ENCODE results near the gene LNPK.
A peak's percentile ranks its signal among the peaks of the same experiment; 100 is the strongest.
"Not testable (repeated sequence)": the region's sequence is repeated elsewhere in the genome, so short reads cannot be mapped to it uniquely, and the experiment has no call there.

The LNPK gene

GRCh38 chr2:175973373-175973772 is 28.7 kb downstream of the LNPK start:
- no peak for DNase-seq (ENCODE audit: low read depth)

- DNase-seq (ENCODE audit: low read depth): no peak
Observed at GRCh38 chr2:175966839-175967238, 35.2 kb downstream of the LNPK start.

GRCh38 chr2:175965773-175966172 is 36.3 kb downstream of the LNPK start:
- no peak for DNase-seq (ENCODE audit: low read depth)

GRCh38 chr2:175964195-175964594 is 37.9 kb downstream of the LNPK start:
- no peak for DNase-seq (ENCODE audit: low read depth)

- not testable (repeated sequence) for DNase-seq (ENCODE audit: low read depth)
Observed at GRCh38 chr2:175963171-175963570, 38.9 kb downstream of the LNPK start.

- no peak for DNase-seq (ENCODE audit: low read depth)
Observed at GRCh38 chr2:175957845-175958244, 44.2 kb downstream of the LNPK start.

- no peak for DNase-seq (ENCODE audit: low read depth)
Observed at GRCh38 chr2:175955136-175955535, 46.9 kb downstream of the LNPK start.

- DNase-seq (ENCODE audit: low read depth): no peak
Observed at GRCh38 chr2:175950512-175950911, 51.6 kb downstream of the LNPK start.

- DNase-seq (ENCODE audit: low read depth): no peak
Observed at GRCh38 chr2:175948191-175948590, 53.9 kb downstream of the LNPK start.

GRCh38 chr2:175947073-175947472 is 55.0 kb downstream of the LNPK start:
- DNase-seq (ENCODE audit: low read depth): no peak

GRCh38 chr2:175941699-175942098 is 60.4 kb downstream of the LNPK start:
- DNase-seq (ENCODE audit: low read depth): no peak

- no peak for DNase-seq (ENCODE audit: low read depth)
Observed at GRCh38 chr2:175937216-175937615, 64.9 kb downstream of the LNPK start.

- no peak for DNase-seq (ENCODE audit: low read depth)
Observed at GRCh38 chr2:175935289-175936181, 66.5 kb downstream of the LNPK start.

- DNase-seq (ENCODE audit: low read depth): no peak
Observed at GRCh38 chr2:175932675-175933074, 69.4 kb downstream of the LNPK start.

- peak; percentile 89 for DNase-seq (ENCODE audit: low read depth)
Observed at GRCh38 chr2:175931805-175932204, 70.3 kb downstream of the LNPK start.

GRCh38 chr2:175930504-175930903 is 71.6 kb downstream of the LNPK start:
- DNase-seq (ENCODE audit: low read depth): peak; percentile 55

- peak; percentile 83 for DNase-seq (ENCODE audit: low read depth)
Observed at GRCh38 chr2:175929850-175930249, 72.2 kb downstream of the LNPK start.

- peak; percentile 55 for DNase-seq (ENCODE audit: low read depth)
Observed at GRCh38 chr2:175926272-175926671, 75.8 kb downstream of the LNPK start.

- DNase-seq (ENCODE audit: low read depth): no peak
Observed at GRCh38 chr2:175922160-175922559, 79.9 kb downstream of the LNPK start.

GRCh38 chr2:175918935-175919334 is 83.1 kb downstream of the LNPK start:
- DNase-seq (ENCODE audit: low read depth): no peak

- no peak for DNase-seq (ENCODE audit: low read depth)
Observed at GRCh38 chr2:175914846-175915245, 87.2 kb downstream of the LNPK start.

- DNase-seq (ENCODE audit: low read depth): not testable (repeated sequence)
Observed at GRCh38 chr2:175913849-175914743, 88.0 kb downstream of the LNPK start.

- not testable (repeated sequence) for DNase-seq (ENCODE audit: low read depth)
Observed at GRCh38 chr2:175913267-175913666, 88.8 kb downstream of the LNPK start.
